Mesodermal cell (in vitro differentiated cells): ENCODE results near the gene FGD4.

ENCODE experiments used
- H3K27ac ChIP-seq: 2 replicates; pipeline ENCODE4 v1.7.0; 2013; ENCODE audit warnings: mild to moderate bottlenecking, low read depth, low read length, moderate library complexity; ENCODE audit not compliant: severe bottlenecking
- H3K36me3 ChIP-seq: 2 replicates; pipeline ENCODE4 v1.7.1; 2013; ENCODE audit warnings: mild to moderate bottlenecking, low read length, moderate library complexity; ENCODE audit not compliant: control insufficient read depth, insufficient read depth
- H3K4me1 ChIP-seq: one replicate; pipeline ENCODE4 v1.7.1; 2013; ENCODE audit warnings: mild to moderate bottlenecking, low read length; ENCODE audit not compliant: insufficient read depth, control insufficient read depth, poor library complexity, severe bottlenecking
- H3K4me3 ChIP-seq: 2 replicates; pipeline ENCODE4 v1.7.0; 2013; ENCODE audit warnings: low read length, control low read depth, mild to moderate bottlenecking; ENCODE audit not compliant: insufficient read depth, poor library complexity, severe bottlenecking; ENCODE audit errors: extremely low read depth
- H3K9me3 ChIP-seq: 2 replicates; pipeline ENCODE4 v1.7.1; 2013; ENCODE audit warnings: mild to moderate bottlenecking, low read length, moderate library complexity; ENCODE audit not compliant: control insufficient read depth
- WGBS, 2 experiments: methylation state at CpG; one replicate each; pipeline ENCODE4 v1.1.5; 2013; ENCODE audit warnings: missing lambda C conversion rate in 2 of 2; ENCODE audit not compliant: insufficient coverage in 2 of 2; 5-methylcytosine and 5-hydroxymethylcytosine counted together

FGD4 gene

DNA sequence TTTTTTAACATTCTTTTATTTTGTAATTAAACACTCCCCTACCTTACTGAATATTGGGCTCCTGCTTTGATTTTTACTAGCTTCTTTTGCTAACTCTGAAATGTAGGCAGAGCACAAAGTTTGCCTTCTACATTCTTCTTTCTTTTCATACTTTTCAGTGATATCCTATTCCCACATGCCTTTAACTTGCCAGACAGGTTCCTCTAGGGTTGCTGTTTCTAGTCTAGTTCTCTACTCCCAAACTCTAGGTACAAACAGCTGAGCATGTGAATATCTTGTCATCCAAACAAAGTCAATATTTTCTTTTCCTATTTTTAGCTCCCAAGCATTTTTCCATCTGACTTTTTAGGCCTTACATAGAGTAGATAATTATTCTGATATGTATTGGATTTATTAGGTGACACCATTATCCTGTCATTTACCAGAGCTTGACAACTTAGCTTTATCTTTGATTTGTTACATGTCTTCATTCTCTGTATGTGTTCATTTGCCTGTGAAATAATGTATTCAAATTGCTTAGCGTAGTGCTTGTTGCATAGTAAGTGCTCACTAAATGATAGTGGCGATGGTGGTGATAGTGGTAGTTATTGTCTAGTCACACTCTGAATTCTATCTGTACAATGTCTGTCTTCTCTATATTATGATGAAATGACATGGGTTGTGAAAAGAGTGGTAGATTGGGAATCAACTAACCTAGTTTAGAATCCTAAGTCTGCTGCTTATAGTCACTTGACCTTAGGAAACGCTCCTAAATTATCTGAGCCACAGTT, 206.2 kb downstream of the FGD4 start:
- WGBS, 2 experiments: no CpG with 5 or more reads among the region's 3 CpGs
- H3K27ac ChIP-seq: no peak overlapping the region
- H3K9me3 ChIP-seq: no peaks in the 10 kb centered on the region
- H3K4me3 ChIP-seq: no peak overlapping the region
- no peaks in the 10 kb centered on the region for H3K36me3 ChIP-seq
- no peaks in the 10 kb centered on the region for H3K4me1 ChIP-seq

DNA sequence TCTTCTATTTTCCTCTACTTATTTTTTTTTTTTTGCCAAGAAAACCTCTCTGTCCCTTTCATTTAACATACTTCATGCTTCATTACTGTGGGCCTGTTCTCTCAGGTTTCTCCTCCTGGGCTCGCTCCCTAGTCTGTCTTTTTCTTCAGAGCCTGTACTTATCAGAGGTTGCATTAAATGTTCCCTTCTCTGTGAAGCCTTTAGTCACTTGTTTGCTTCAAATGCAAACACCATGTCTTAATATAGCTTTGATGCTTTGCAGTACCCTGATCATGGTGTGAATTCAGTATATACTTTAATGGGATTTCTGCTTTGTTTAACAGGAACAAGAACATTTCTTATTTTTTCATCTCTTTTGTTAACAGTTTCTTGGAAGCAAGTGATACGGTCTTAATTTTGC, 207.1 kb downstream of the FGD4 start:
- Histone ChIP-seq H3K4me3 (no peak overlapping the region), H3K36me3 (no peaks in the 10 kb centered on the region), H3K27ac (no peak overlapping the region), H3K9me3 (no peaks in the 10 kb centered on the region), H3K4me1 (no peaks in the 10 kb centered on the region)
- WGBS, 2 experiments: 100% methylated on average over 1 of the region's 2 CpGs; no CpG with 5 or more reads in 1 of the 2 experiments

DNA sequence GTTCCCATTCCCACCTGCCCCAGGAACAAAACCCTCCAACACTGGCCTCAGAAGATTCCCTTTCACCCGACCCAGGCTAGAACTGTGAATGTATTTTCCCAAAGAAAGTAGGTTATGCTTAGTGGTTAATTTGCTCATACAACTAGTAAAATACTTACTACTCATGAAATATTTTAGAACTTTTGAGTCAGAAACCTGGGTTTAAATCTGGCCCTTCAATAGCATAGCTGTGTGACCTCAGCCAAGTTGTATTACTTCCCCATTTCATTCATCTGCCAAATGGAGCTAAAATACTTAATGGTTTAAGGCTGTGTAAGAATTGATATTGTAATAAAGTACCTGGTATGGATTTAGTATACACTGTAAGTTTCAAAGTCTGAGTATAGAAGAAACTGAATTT, 210.6 kb downstream of the FGD4 start:
- no CpG with 5 or more reads among the region's 1 CpG for WGBS, 2 experiments
- Histone ChIP-seq H3K9me3 (no peaks in the 10 kb centered on the region), H3K4me1 (peaks cover 5% of the 10 kb centered on the region), H3K36me3 (no peaks in the 10 kb centered on the region), H3K27ac (no peak overlapping the region), H3K4me3 (no peak overlapping the region)

DNA sequence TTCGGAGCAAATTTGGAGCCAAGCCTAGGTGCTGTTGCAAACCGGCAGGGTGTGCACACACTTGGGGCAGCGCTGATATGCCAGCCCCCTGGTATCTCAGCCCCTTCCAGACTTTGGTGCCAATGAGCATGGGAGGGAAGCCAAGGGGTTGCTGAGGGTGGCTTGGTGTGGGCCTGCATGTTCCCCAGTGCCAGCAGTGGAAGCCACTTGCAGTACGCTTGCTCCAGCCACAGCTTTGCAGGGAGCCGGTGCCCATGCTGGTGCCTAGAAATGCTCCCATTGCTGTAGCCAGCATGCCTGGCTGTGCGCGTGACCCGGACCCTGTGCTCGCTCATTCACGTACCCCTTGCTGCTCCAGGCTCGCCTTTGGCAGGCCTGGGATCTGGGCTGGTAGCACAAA, 212.6 kb downstream of the FGD4 start:
- Histone ChIP-seq H3K4me1 (peaks cover 5% of the 10 kb centered on the region), H3K9me3 (no peaks in the 10 kb centered on the region), H3K4me3 (no peak overlapping the region), H3K36me3 (no peaks in the 10 kb centered on the region), H3K27ac (no peak overlapping the region)
- WGBS, 2 experiments: 96 to 98% methylated on average over 5 to 11 of the region's 11 CpGs

DNA sequence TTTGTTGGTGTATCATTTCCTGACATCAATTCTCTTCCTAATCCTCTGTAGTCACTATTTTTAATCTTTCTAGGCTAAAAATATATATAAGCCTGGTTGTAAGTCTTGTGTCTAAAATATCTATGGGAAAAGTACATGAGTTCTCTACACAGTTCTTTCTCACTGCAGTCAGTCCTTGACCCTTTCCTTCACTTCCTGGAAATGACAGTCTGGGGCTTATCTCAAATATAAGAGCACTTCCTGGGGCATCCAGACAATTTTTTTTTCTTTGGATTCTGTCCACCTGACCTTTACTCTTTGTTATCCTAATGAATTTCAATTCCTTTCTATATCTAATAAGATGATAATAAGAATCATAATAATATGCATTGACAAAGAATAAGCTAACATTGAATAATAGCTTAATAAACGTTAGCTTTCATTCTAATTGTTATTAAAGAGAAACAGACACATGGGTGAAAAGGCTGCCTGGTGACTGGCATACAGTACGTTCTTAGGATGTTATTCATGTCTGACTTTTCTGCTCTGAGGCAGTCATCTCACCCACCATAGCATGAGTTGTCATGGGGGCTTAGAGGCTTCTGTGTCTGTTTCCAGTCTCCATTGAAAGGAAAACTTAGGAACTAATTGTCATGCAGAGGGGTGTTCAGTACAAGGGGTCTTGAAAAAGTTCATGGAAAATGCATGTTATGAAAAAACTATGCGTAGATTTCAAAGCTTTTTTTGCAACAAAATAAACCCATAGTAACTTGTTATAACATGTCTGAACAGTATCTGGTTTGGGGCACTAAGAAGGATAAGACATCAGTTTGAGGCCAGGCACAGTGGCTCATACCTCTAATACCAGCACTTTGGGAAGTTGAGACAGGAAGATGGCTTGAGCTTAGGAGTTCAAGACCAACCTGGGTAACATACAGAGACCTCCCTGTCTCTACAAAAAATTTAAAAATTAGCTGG, 213.6 kb downstream of the FGD4 start:
- WGBS, 2 experiments: 88% methylated on average over 1 of the region's 3 CpGs; no CpG with 5 or more reads in 1 of the 2 experiments
- Histone ChIP-seq H3K4me3 (no peak overlapping the region), H3K27ac (no peak overlapping the region), H3K9me3 (no peaks in the 10 kb centered on the region), H3K36me3 (no peaks in the 10 kb centered on the region), H3K4me1 (peaks cover 5% of the 10 kb centered on the region)

DNA sequence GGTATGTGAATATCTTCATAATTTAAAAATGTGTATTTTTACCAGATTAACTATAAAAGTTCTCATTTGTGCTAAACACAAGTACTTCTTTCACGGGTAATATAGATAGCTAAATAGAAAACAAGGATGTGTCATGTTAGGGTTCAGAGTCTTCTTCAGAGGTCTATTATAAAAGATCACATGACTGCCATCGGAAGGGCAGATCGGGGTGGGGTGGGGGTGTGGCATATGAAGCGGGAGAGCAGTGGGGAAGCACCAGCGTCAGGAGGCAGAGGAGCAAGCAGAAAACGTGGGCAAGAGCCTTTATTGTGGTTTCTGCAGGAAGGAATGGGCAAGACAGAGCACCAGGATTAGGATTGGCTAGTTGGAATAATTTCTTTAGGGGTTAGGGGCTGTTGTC, 216.1 kb downstream of the FGD4 start:
- H3K4me1 ChIP-seq: peaks cover 5% of the 10 kb centered on the region
- 63 to 81% methylated on average over 5 to 6 of the region's 6 CpGs for WGBS, 2 experiments
- no peaks in the 10 kb centered on the region for H3K9me3 ChIP-seq

DNA sequence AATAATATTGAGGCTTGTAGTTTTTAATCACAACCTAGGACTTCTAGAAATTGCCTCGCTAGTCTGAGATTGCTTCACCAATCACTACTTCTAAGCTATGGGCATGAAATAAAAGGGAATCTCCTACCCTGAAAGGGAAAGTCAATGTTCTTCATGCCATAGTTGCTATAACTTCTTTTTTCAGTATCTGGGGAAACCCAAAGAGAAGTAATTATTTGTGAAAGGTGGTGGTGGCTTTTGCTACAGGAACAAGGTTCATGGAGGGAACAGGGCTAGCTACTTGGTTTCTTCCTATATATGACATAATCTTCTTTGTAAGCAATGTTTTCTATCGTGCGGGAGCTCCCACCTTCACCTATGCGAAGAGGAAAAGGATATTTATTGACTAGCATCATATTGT, 218.2 kb downstream of the FGD4 start:
- no peaks in the 10 kb centered on the region for H3K36me3 ChIP-seq
- H3K27ac ChIP-seq: no peak overlapping the region
- WGBS, 2 experiments: 86% methylated on average over 1 of the region's 4 CpGs; no CpG with 5 or more reads in 1 of the 2 experiments
- no peak overlapping the region for H3K4me3 ChIP-seq
- H3K4me1 ChIP-seq: no peaks in the 10 kb centered on the region
- H3K9me3 ChIP-seq: no peaks in the 10 kb centered on the region

More for the DNA sequence above, 216.1 kb downstream of the FGD4 start:
- Histone ChIP-seq H3K36me3 (no peaks in the 10 kb centered on the region), H3K4me3 (no peak overlapping the region), H3K27ac (no peak overlapping the region)

DNA sequence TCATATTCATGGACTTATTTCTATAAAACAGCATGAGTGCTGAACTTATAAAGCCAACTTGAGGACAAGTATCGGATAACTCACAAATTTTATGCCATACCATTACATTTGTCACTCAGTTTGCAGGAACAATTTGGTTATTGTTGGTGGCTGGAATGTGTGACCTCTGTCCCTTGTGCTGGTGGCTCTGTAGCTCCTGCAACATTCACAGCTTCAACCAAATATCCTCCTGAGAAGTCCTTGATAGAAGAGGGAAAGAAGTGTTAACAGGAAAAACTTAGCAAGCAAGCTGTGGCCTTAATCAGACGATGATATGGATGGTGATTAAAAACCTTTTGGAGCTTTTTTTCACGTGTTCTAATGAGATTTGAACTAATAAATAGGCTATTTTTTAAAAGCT, 218.8 kb downstream of the FGD4 start:
- no CpG with 5 or more reads among the region's 3 CpGs for WGBS, 2 experiments
- H3K36me3 ChIP-seq: no peaks in the 10 kb centered on the region
- H3K4me1 ChIP-seq: no peaks in the 10 kb centered on the region
- H3K4me3 ChIP-seq: no peak overlapping the region
- H3K9me3 ChIP-seq: no peaks in the 10 kb centered on the region
- no peak overlapping the region for H3K27ac ChIP-seq

DNA sequence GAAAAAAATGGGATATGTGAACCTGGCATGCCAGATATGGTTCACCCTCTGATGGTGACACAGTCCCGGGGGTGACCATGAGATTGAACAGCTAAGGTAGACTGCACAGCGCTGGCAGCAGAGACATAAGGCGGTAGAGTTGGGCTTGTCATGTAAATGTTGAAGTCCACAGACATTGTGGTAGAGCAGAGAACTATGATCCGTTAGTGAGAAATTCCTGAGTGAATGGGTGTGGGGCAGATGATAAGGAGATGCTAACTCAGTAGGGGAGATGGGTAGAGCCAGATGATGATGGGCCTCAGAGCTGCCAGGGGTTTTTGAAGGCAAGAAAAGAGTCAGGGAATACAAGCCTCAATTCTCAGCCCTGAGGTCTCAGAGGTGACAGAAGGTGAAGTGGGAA, 228.6 kb downstream of the FGD4 start:
- H3K27ac ChIP-seq: no peak overlapping the region
- no peaks in the 10 kb centered on the region for H3K4me1 ChIP-seq
- no peaks in the 10 kb centered on the region for H3K9me3 ChIP-seq
- no peak overlapping the region for H3K4me3 ChIP-seq
- peaks cover 9% of the 10 kb centered on the region for H3K36me3 ChIP-seq
- 91 to 95% methylated on average over 4 of the region's 4 CpGs for WGBS, 2 experiments

DNA sequence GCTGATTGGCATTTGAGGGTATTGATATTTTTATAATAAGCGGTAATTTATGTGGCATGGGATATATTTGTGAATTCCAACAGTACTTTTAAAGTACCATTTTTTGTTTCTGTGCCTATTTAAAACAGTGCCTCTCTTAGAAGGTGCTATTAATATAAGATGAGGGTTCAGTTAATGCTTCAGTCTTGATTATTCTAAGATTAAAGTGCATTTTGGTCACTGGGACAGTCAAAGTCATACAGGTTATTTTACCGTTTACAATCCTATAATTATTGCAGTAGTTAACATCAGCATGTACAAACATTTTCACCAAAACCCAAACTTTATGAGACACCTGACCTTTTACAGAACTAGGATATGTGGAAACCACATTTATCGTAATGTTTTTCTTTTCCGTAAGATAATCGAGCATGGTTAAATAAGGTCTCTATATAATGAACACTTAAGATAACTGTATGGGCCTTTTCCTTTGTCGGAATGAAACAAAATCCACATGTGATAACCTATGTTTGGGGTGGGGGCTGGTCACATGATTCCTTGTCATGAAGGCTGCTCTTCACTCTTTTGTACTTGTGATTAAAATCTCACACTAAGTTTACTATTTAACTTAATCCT, 242.0 kb downstream of the FGD4 start:
- Histone ChIP-seq H3K4me3 (no peak overlapping the region), H3K4me1 (no peaks in the 10 kb centered on the region), H3K27ac (no peak overlapping the region), H3K9me3 (no peaks in the 10 kb centered on the region), H3K36me3 (peaks cover 4% of the 10 kb centered on the region)
- WGBS, 2 experiments: 100% methylated on average over 1 of the region's 6 CpGs; no CpG with 5 or more reads in 1 of the 2 experiments
